HG03045 (cell line): ENCODE results near the gene ACTRT2.

Source experiments
- ATAC-seq: cut with Tn5 transposase; IDR thresholded peaks from one replicate; pipeline ENCODE4 v1.9.1; 2021; ENCODE audit warnings: mild to moderate bottlenecking, moderate library complexity; ENCODE audit not compliant: unreplicated experiment

ACTRT2 gene

DNA sequence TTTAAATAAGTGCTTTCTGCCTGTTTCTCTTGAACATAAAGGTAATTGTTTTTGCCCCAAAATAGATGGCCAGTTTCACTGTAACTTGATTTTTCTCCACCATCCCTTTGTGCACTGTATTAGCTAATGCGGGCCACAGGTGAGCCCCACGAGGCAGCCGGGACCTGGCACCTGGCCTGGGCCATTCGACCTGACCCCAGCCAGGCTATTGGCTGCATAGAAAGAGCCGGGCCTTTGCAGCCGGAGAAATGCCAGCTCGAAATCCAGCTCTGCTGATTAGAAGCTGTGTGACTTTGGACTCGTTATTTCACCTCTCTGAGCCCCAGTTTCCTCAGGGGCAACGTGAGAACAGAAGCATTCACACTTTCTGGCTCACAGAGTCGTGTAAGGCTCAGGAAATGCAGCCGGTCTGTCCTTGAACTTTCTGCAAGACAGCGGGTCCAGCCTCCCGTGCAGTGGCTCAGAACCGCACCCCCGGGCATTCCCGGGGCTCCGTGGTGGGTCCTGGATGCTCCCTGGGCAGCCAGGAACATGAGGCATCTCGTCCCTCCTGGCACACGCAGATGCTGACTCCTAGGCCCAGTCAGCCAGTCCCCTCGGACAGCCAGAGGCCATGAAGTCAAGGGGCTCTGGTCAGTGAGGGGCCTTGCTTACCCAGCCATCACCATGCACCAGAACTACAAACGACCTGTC lies 37.4 kb upstream of the ACTRT2 start:
- no peak for ATAC-seq

DNA sequence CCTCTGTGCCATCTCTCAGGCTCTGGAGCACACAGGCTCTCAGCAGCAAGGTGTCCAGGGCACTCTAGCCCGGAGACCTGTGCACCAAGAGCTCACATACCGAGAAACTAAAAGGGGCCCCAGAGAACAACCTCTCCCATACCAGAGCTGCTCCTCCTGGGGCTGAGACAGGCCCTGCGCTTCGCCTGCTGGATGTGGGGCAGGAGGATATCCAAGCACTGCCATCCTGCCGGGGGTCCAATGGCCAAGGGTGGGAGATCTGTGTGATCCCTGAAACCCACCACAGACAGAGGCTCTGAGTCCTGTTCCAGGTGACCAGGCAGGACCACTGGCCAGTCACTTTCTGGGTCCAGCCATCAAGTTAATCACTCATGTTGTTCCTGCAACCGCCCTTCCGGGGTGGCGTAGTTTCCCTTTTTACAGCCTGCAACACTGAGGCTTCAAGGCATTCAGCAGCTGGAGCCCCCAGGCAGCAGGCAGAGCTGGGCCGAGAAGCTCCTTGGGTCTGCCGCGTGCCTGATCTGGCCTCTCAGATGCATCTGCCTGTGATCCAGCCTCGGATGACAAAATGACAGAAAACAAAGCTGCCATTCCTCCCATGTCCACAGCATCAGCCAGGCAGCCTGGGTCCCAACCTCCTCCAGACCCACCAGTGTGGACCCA lies 36.7 kb upstream of the ACTRT2 start:
- no peak for ATAC-seq

DNA sequence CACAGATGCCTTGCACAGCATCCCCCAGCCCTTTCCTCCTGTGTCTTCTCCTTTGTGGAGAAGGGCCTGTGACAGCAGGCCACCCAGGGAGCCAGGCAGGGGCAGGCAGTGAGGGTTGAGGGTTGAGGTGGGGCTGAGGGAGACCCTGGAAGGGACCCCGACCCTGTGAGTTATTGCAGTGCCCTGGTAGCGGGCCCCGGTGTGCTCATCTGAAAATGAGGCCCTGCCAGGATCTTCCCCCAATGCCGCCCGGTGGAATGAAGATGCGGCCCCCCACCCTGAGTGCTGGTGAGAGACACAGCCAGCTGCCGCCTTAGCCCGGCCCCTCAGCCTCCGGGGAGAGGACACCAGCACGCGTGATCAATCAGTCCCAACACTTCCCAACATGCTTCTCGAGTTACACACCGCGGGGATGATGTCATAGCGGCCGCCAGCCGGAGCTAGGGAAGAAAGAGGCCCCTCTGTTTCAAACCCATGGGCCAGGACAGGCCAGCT lies 36.2 kb upstream of the ACTRT2 start:
- ATAC-seq: no peak

DNA sequence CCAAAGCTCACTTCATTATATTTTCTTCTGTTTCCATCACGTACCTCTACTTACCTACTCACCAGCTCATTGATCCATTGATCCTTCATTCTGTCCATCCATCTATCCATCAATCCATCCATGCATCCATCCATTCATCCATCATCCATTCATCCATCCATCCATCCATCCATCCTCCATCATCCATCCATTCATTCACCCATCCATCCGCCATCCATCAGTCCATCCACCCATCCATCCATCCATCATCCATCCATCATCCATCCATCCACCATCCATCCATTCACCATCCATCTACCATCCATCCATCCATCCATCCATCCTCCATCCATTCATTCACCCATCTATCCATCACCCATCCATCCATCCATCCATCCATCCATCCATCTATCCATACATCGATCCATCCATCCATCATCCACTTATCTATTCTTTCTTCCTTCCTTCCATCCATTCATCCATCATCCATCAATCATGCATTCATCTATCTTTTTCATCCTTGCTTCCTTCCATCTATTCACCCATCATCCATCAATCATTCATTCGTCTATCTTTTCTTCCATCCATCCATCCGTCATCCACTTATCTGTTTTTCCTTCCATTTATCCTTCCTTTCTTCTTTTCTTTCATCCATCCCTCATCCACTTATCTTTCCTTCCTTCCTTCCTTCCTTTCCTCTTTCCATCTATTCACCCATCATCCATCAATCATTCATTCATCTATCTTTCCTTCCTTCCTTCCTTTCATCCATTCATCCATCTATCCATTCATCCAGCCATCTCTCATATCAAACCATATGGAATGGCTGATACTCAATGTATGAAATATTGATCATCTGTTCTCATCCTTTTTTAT lies 35.3 kb upstream of the ACTRT2 start:
- ATAC-seq: no peak

DNA sequence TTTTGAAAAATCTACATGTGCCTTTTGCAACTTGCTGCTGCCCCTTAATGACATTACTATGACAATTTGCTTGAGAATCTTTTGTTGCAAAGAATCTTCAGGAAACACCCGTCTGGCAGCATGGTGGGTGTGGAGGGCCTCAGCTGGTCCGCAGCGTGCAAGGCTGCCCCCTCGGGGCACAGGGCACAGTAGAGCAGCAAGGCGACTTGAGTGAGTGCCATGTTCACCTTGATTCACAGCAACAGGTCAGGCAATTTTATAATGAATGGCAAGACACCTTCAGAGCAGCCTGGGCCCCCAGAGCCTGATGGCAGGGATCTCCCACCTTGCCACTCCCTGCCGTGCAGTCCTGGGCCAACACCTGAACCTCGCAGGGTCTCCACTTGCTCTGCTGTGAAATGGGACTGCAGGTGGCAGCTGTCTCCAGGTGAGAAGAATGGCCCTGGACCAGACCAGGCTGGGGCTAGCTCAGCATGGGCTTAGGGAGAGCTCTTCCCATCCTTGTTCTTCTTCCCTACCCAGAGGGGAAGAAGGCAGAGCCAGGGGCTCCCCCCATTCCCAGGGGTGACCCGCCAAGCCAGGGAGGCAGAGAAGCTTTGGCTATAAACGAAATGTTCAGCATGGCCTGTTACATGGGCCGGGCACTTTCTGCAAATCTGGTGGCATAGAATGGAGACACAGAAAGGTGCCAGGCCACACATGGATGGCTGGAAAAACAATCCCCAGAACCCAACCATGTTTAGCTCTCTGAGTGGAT lies 34.5 kb upstream of the ACTRT2 start:
- ATAC-seq: no peak

DNA sequence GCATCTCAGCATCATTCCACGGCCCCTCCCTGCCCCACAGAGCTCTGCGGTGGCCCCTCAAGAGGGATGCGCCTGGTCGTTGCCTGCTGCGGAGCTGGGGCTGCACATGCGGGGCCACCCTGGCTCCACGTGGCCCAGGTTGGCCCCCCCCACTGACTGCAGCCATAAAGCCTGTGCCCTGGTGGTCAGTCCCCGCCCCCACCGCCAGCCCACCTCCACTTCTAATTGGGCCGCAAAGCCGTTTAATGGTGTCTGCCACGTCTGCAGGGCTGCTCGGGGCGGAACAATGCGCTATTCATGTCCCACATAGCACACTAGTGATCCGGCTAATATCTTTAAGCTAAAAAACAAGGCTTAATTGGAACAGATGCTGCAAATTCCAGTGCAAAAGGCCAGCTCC lies 33.5 kb upstream of the ACTRT2 start:
- no peak for ATAC-seq

DNA sequence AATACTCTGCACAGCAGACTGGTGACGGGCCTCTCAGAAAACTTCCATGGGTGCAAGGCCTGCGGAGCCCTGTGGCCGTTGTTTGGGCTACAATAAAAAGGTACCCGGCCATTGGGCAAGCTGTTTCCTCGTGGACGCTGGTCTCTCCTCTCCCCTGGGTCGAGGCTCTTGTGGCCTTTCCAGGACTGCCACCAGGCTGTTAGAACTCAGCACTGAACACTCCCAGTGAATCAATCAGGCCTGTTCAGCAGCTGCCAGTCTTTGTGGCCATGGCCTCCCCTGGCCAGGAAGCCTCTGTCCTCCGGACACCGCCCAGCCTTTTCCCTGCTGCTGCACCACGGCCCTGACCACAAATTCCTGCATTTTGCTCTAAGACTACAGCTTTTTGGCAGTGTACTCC lies 33.0 kb upstream of the ACTRT2 start:
- ATAC-seq: no peak

DNA sequence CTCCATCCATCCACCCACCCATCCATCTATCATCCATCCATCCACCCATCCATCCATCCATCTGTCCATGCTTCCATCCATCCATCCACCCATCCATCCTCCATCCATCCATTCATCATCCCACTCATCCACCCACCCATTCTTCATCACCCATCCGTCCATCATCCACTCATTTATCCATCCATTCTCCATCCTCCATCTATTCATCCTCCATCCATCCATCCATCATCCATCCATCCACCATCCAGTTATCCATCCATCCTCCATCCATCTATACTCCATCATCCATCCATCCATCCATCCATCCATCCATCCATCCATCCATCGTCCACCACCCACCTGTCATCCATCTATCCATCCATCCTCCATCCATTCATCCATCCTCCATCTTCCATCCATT lies 32.1 kb upstream of the ACTRT2 start:
- no peak for ATAC-seq

DNA sequence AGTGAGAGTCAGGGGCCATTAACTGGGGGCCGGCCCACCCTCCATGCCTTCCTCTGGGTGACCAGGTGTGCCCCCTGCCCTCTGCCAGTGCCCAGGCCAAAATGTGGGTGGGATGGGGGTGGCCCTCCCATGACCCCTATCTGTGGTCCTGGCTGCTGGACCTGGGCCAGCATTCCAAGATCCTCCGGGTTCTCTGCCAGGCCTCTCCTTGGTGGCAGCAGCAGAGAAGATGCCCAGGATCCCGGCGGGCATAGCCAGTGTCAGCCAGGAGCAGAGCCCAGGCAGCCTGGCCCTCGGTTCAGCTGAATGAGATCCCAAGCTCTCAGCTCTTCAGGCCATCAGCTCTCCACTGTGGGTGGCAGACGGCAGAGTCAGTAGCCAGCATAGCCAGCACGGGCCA lies 31.3 kb upstream of the ACTRT2 start:
- no peak for ATAC-seq

DNA sequence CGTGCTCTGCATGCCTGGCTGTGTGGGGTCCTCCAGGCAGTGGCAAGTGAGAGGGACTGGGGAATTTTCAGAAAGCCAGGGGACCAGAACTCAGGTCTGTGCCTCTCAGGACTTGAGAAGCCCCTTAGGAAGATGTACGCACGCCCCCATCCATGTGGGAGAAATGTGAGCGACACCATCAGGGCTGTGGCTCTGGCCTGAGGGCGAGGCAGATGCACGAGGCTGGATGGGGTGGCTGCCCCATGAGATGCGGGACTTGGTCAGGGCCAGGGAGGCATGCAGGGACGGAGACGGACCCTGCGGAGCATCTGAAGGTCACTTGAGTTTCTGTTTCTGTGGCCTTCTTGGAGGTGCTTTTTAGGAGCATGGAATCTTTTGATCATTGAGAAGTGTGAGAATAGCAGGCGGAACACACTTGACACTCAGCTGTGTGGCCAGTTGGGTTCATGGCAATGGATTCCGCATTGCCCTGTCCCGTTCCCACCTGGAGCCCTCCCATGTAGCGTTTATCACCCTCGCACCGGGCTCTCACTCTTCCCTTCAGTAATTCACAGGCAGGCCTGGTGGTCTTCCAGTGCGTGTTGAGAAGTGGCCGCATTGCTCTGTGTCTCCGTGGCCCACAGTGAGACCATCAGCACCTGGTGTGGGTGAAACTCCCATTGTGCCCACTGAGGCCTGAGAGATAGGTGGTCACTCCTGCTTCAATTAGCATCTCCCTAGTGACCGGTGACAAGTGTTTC lies 30.7 kb upstream of the ACTRT2 start:
- ATAC-seq: no peak

DNA sequence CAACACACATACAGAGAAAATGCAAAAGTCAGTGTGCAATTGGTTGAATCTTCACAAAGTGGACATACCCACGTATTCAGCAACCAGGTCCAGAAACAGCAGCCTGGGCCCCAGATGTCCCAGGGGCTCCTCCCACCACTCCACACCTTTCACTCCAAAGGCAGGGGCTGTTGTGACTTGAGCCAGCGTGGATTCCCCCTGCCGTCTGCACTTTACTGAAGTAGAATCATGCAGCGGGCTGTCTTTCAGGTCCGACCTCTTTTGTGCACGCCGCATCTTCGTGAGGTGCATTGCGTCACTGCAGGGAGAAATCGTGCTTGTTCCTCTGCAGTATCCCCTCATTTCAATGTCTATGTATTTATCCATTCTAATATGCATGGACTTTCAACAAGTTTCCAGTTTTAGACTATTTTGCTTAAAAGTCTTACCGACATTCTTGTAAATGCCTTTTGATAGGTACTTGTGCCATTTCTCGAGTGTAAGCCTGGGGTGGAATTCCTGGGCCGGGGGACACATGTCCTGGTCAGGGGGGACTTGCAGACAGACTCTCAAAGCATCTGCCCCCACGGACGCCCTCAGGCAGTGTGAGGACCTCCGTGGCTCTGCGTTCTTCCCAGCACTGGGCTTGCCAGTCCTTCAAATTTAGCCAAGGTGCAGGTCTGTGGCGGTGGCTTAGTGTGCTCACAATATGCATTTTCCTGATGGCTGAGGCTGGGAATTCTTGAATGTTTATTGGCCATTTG lies 29.3 kb upstream of the ACTRT2 start:
- no peak for ATAC-seq

DNA sequence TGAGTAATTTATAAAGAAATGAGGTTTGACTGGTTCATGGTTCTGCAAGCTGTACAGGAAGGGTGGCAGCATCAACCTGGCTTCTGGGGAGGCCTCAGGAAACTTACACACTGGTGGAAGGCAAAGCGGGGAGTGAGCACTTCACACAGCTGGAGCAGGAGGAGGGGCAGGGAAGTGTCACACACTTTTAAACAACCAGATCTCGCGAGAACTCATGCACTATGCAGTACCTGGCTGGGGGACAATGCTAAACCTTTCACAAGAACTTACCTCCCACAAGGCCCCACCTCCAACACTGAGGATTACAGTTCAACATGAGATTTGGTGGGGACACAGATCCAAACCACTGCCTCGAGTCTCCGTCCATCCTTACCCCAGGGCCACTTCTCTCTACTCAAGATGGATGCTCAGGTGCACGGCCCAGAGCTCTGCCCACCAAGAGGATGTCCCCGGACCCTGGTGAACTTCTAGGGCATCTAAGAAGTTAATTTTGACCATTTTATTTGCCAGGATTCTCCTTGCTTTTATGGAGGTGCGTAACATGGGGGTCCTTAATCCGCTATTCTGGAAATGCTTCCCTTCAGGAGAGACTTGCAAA lies 22.7 kb upstream of the ACTRT2 start:
- no peak for ATAC-seq

DNA sequence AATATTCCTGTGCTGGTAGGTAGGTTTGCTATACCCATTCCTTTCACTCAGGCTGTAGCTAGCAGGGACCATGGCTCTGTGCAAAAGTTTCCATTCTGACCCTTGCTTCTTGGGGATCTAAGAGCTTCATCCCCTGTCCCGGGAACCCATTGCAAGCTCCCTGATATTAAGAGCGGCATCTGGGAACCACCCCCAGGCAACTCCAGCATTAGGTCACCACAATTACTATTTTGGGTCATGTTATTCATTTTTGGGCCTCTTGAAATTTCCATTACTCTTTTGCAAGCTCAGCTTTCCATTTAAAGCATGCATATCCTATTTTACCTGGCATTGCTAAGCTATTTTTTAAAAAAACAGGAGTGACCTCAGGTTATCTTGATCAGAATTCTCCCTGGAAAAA lies 22.1 kb upstream of the ACTRT2 start:
- no peak for ATAC-seq

DNA sequence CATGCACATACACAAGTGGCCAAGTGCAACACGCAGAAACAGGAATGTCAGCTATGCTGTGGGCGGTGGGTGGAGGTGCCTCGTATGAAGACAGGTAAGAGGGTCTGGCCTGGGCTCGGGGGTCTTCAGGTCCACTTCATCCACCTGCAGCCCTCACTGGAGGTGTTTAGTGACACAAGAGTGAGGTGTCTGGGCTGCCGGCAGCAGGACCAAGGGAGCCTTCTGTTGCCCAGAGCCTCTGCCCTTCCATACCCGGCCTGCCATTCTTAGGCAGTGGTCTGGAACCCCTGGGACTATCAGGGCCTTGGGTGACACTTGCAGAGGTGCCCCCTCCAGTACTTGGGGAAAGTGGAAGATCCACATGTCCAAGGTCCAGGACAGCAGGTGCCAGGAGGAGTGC lies 21.7 kb upstream of the ACTRT2 start:
- ATAC-seq: no peak

DNA sequence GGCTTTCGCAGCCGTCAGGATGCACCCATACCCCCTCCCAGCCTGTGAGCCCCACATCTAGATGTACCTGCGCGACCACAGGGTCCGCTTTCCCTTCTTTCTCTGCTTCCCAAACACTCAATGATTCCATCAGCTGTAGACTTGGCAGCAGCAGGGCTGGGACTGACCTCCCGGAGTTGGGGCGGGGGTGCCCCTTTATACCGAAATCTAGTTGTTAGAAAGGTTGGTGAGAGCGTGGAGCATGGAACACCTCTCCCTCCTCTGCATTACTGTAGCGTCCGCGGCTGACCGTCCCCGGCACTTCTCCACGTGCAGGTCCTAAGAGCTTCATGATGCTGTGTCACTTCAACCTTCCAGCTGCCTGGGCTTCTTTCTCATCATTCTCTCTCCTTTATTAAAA lies 21.1 kb upstream of the ACTRT2 start:
- no peak for ATAC-seq

DNA sequence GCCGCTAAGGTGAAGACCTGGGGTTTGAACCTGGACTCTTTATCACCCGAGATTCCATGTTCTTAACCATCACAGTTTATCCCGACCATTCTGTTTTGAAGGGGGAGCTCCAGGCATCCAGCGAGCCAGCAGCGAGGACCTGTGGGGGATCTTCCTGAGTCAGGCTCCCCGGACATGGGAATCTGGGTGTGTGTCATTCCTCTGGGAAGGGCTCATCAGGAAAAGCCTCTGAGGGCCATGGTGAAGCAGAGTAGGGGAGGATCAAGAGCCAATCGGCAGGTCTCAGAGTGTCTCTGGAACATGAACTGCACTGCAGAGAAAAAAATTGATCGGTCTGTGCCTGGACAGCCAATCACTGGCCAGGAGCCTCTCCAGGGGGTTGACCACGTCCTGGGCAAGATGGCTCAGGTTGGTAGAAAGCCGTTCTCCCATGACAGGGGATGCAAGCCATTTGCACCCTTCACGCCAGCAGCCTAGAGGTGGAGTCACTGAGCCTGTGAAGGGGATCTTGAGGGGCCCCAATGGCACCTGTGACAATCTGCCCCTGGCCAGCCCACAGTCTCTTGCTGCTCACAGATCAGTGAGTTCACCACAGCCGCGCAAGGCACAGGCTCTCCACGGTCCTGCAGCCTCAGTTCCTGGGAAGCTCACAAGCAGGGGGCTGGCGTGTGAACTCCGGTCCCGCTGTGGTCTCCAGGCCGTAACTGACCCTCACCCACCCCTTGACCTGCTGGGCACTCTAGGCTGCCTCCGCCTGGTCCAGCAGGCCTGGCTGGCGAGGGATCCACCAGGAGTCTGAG lies 20.4 kb upstream of the ACTRT2 start:
- no peak for ATAC-seq

DNA sequence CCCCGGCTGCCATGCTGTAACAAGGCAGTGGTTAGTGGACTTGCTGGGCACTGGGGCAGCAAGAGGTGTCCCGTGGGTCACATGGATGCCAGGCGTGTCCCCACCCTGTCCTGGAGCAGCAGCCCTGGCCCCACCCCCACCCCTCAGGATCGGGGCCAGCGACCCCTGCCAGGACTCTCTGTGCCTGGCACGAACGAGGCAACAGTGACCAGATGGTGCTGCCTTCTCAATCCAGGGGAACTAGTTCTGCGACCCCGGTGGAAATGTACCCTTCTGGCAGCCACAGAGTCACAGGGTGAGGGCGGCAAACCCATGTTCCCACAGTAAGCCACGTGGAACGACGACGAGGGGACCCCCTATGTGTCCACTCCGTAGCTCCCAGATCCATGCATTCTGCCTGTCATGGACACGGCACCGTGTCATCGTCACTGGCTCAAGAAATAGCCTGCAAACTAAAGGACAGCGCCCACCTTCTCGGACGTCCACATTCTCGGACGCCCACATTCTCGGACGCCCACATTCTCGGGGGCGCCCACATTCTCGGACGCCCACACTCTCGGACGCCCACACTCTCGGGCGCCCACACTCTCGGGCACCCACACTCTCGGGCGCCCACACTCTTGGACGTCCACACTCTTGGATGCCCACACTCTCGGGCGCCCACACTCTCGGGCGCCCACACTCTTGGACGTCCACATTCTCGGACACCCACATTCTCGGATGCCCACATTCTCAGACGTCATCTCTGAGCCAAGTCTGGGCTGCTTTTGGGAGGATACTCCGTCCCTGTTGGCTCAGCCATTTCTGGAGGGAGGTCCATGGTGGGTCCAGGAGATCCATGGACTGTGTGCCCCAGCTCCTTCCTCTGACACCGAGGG lies 19.6 kb upstream of the ACTRT2 start:
- ATAC-seq: no peak
